Tibial artery (tissue), 4 donors: Measurements from ENCODE around the gene RUNX1.

Experiments used
- DNase-seq, 2 donors: peaks; one replicate each; pipeline ENCODE4 v3.0.0-alpha.2; 2019
- H3K27ac ChIP-seq, 2 donors: fragments of 200-600 bp; sonication (generic) in 1 of 2; 1 replicate in 1 of 2; 2 replicates in 1 of 2; pipeline ENCODE4 v1.5.1; 2018 to 2019; ENCODE audit warnings: mild to moderate bottlenecking in 1 of 2
- H3K27me3 ChIP-seq, 2 donors: fragments of 200-600 bp; sonication (generic) in 1 of 2; one replicate each; pipeline versions ENCODE4 v1.5.1 to v1.6.0; 2016 to 2019
- H3K36me3 ChIP-seq, 3 donors: fragments of 200-600 bp; sonication (generic) in 2 of 3; one replicate each; pipeline ENCODE4 v1.5.1; 2016 to 2019; ENCODE audit warnings: mild to moderate bottlenecking in 2 of 3
- H3K4me1 ChIP-seq, 4 donors: fragments of 200-600 bp; sonication (generic) in 2 of 4; 1 replicate in 3 of 4; 2 replicates in 1 of 4; pipeline ENCODE4 v1.5.1; 2016 to 2019
- H3K4me3 ChIP-seq, 2 donors: fragments of 200-600 bp; sonication (generic) in 1 of 2; 1 replicate in 1 of 2; 2 replicates in 1 of 2; pipeline ENCODE4 v1.5.1; 2018 to 2019; ENCODE audit warnings: mild to moderate bottlenecking in 2 of 2
- H3K9me3 ChIP-seq, 3 donors: fragments of 200-600 bp; sonication (generic) in 1 of 3; one replicate each; pipeline ENCODE4 v1.5.1; 2016 to 2019
- CTCF ChIP-seq, 2 experiments: fragments of 200-600 bp in 1 of 2; fragments of 450-650 bp in 1 of 2; IDR thresholded peaks; one replicate each; pipeline ENCODE4 v1.5.1; 2017 to 2019; ENCODE audit warnings: antibody characterized with exemption in 2 of 2, mild to moderate bottlenecking in 1 of 2, moderate library complexity in 1 of 2
- intact Hi-C: fragments of 100-400 bp; cut with DNase I; formaldehyde crosslinking; loops from one replicate; pipeline ENCODE4 v1.15.0; 2023; ENCODE audit warnings: low total_unique reads

RUNX1 gene

GRCh38 chr21:35048706-35049617 lies at the start of gene RUNX1:
Gene RUNX1 (minus strand): TSS chr21:35049302.
- H3K27me3 ChIP-seq = no peaks in the 10 kb centered on the region
- intact Hi-C loops = no loop called here
- no peak for TF ChIP-seq CTCF (IDR thresholded peaks at IDR 0.05)
- no peaks in the 10 kb centered on the region for H3K36me3 ChIP-seq
- no peaks in the 10 kb centered on the region for H3K9me3 ChIP-seq
- H3K4me1 ChIP-seq = peaks cover 0 to 75% (median 32%) of the 10 kb centered on the region in 4 donors
- H3K4me3 ChIP-seq = peak within 1 kb of the TSS; percentile 31 to 32
- peak within 1 kb of the TSS; percentile 8 to 61 for H3K27ac ChIP-seq
- peak; percentile 41 to 70 for DNase-seq

GRCh38 chr21:35097525-35097924 lies 48.4 kb upstream of the RUNX1 start:
- Histone ChIP-seq H3K4me1 (peaks cover 0 to 9% (median 2%) of the 10 kb centered on the region in 4 donors), H3K9me3 (no peaks in the 10 kb centered on the region), H3K27ac (no peak overlapping the region), H3K4me3 (no peak overlapping the region), H3K36me3 (no peaks in the 10 kb centered on the region), H3K27me3 (no peaks in the 10 kb centered on the region)
- no peak for DNase-seq
- intact Hi-C loops = no loop called here
- no peak for TF ChIP-seq CTCF (IDR thresholded peaks at IDR 0.05)

GRCh38 chr21:35096959-35097358 lies 47.9 kb upstream of the RUNX1 start:
- no peaks in the 10 kb centered on the region for H3K9me3 ChIP-seq
- H3K27ac ChIP-seq = no peak overlapping the region
- no peak overlapping the region for H3K4me3 ChIP-seq
- intact Hi-C loops = no loop called here
- H3K27me3 ChIP-seq = no peaks in the 10 kb centered on the region
- no peaks in the 10 kb centered on the region for H3K36me3 ChIP-seq
- peaks cover 0 to 9% (median 2%) of the 10 kb centered on the region in 4 donors for H3K4me1 ChIP-seq
- TF ChIP-seq CTCF (IDR thresholded peaks at IDR 0.05) = no peak
- no peak for DNase-seq

GRCh38 chr21:35095859-35096291 lies 46.8 kb upstream of the RUNX1 start:
- H3K4me1 ChIP-seq = peaks cover 0 to 9% (median 2%) of the 10 kb centered on the region in 4 donors
- H3K4me3 ChIP-seq = no peak overlapping the region
- H3K27ac ChIP-seq = no peak overlapping the region
- no peak for DNase-seq
- intact Hi-C loops = no loop called here
- no peaks in the 10 kb centered on the region for H3K36me3 ChIP-seq
- TF ChIP-seq CTCF (IDR thresholded peaks at IDR 0.05) = no peak
- H3K27me3 ChIP-seq = no peaks in the 10 kb centered on the region
- no peaks in the 10 kb centered on the region for H3K9me3 ChIP-seq

- Histone ChIP-seq H3K27ac (no peak overlapping the region), H3K4me3 (no peak overlapping the region), H3K9me3 (no peaks in the 10 kb centered on the region), H3K36me3 (no peaks in the 10 kb centered on the region), H3K27me3 (no peaks in the 10 kb centered on the region), H3K4me1 (peaks cover 0 to 9% (median 2%) of the 10 kb centered on the region in 4 donors)
- TF ChIP-seq CTCF (IDR thresholded peaks at IDR 0.05) = no peak
- DNase-seq = no peak
- intact Hi-C loops = no loop called here
Observed at GRCh38 chr21:35093514-35093913, 44.4 kb upstream of the RUNX1 start.
